Liver (tissue), 3 donors: ENCODE measurements around the gene ZNF438.

Experiments used
- ATF3 ChIP-seq: IDR thresholded peaks from 2 replicates; pipeline ENCODE4 v1.6.1; 2016; ENCODE audit warnings: antibody characterized with exemption
- CTCF ChIP-seq: fragments of 150-350 bp; IDR thresholded peaks from 2 replicates; pipeline ENCODE4 v1.5.1; 2017; ENCODE audit warnings: improper control_type of control experiment, low read depth, low read length; ENCODE audit not compliant: missing input control
- GABPA ChIP-seq, 2 donors: IDR thresholded peaks in 1 of 2; conservative IDR thresholded peaks in 1 of 2; 2 replicates each; pipeline ENCODE4 v1.6.1; 2016; ENCODE audit warnings: antibody characterized with exemption in 2 of 2, mild to moderate bottlenecking in 1 of 2, moderate library complexity in 1 of 2
- HNF4G ChIP-seq: IDR thresholded peaks from 2 replicates; pipeline ENCODE4 v1.6.1; 2016; ENCODE audit warnings: antibody characterized with exemption
- MAX ChIP-seq: IDR thresholded peaks from 2 replicates; pipeline ENCODE4 v1.6.1; 2016; ENCODE audit warnings: antibody characterized with exemption
- RAD21 ChIP-seq, 2 donors: IDR thresholded peaks; 2 replicates each; pipeline ENCODE4 v1.6.1; 2016; ENCODE audit warnings: antibody characterized with exemption in 2 of 2, mild to moderate bottlenecking in 2 of 2
- REST ChIP-seq: IDR thresholded peaks from 2 replicates; pipeline ENCODE4 v1.6.1; 2016; ENCODE audit warnings: antibody characterized with exemption, mild to moderate bottlenecking
- RXRA ChIP-seq, 2 donors: IDR thresholded peaks; 2 replicates each; pipeline ENCODE4 v1.6.1; 2017 to 2018; ENCODE audit warnings: antibody characterized with exemption in 2 of 2, mild to moderate bottlenecking in 1 of 2
- SP1 ChIP-seq: IDR thresholded peaks from 2 replicates; pipeline ENCODE4 v1.6.1; 2018; ENCODE audit warnings: antibody characterized with exemption, mild to moderate bottlenecking
- TAF1 ChIP-seq: conservative IDR thresholded peaks from 2 replicates; pipeline ENCODE4 v1.6.1; 2016; ENCODE audit warnings: antibody characterized with exemption, mild to moderate bottlenecking
- YY1 ChIP-seq: IDR thresholded peaks from 2 replicates; pipeline ENCODE4 v1.6.1; 2016; ENCODE audit warnings: antibody characterized with exemption, mild to moderate bottlenecking
- ZBTB33 ChIP-seq: IDR thresholded peaks from 2 replicates; pipeline ENCODE4 v1.6.1; 2016; ENCODE audit warnings: antibody characterized with exemption
- donor health status: healthy.
- donor health status: healthy.

- TF ChIP-seq CTCF (no peak), ZBTB33 (no peak), TAF1 (no peak), GABPA (IDR thresholded peaks at IDR 0.05 in 1 of 2, conservative IDR thresholded peaks at IDR 0.05 in 1 of 2) (no peak), RAD21 (IDR thresholded peaks at IDR 0.05) (no peak), REST (no peak), RXRA (IDR thresholded peaks at IDR 0.05) (peak in 1 of 2 donors; percentile 9), MAX (no peak), YY1 (no peak), HNF4G (no peak), SP1 (no peak), ATF3 (no peak)
Measured at GRCh38 chr10:30939643-30940251, 91.9 kb downstream of the ZNF438 start.
